Measurements from ENCODE around the gene TASOR2. TPM values are rescaled to one million over a fixed set of nuclear protein-coding genes. Genes with fewer than 3 reads are reported as not detected.

The TASOR2 gene
- total and polyA plus RNA-seq, 2 donors (not counting 3 experiments of a cell fraction or from before 2014, with no cell fraction given) = 13.6 to 49.9 TPM

DNA sequence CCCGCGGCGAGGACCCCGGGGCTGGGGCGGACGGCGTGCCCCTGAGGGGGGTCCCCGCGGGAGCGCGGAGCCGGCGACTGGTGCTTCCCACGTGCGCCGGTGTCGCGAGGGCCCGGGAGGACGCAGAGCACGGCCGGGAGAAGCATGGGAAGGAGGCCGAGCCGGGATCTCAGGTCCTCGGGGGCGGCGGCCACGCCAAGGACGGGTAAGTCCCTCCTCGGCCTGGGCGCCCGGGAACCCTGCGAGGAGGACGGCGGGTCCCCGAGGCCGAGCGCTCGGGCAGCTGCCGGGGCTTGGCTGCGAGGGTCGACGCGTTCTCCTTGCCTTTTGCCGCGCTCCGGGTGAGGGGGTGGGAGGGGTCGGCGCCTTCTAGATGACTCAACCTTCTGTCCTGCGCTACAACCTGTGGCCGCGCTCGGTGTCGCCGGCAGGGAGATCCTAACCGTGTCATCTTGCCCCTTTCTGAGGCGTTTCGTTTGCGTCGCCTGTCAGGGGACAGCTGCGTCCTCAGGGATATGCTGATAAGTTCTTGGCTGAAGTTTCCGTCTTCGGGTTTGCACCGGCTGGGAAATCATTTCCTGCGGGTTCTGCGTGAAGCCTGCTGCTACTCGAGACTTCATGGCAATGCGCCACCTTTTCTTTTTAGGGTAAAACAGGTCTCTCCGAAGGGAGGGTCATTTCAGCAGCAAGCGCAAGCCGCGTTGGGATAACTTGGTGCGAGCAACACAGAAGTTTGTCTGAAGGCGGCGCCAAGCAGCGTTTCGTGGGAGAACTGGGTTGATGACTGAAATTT, 529 bp downstream of the TASOR2 start:
- POLR2A ChIA-PET = no interaction called here
- Histone ChIP-seq H3K9ac (replicated peaks; ENCODE audit: extremely low read depth, insufficient read depth, low read length) (peak overlapping the region; percentile 79), H3K27me3 (ENCODE audit: control insufficient read depth in 2 of 2, insufficient read depth in 2 of 2, low read length in 2 of 2) (peaks cover 3 to 10% of the 10 kb centered on the region in 2 experiments), H3K4me3 (replicated peaks in 1 of 3; ENCODE audit: insufficient read depth in 1 of 3, low read depth in 1 of 3, low read length in 3 of 3) (peak overlapping the region; percentile 62 to 97 (median 89)), H3K36me3 (ENCODE audit: control insufficient read depth in 2 of 2, extremely low read depth in 1 of 2, insufficient read depth in 2 of 2, low read length in 2 of 2) (no peaks in the 10 kb centered on the region), H2AFZ (ENCODE audit: low read depth, low read length) (peak overlapping the region; percentile 86), H3K4me1 (ENCODE audit: control insufficient read depth, extremely low read depth, insufficient read depth, low read length) (peaks cover 9% of the 10 kb centered on the region), H3K9me3 (replicated peaks; ENCODE audit: control insufficient read depth, insufficient read depth, low read length) (no peaks in the 10 kb centered on the region), H3K9me1 (replicated peaks; ENCODE audit: control insufficient read depth, extremely low read depth, insufficient read depth, low read length) (no peaks in the 10 kb centered on the region), H3K79me2 (ENCODE audit: control insufficient read depth, insufficient read depth, low read length) (peaks cover 47% of the 10 kb centered on the region), H4K20me1 (replicated peaks; ENCODE audit: control insufficient read depth, extremely low read depth, insufficient read depth, low read length) (no peaks in the 10 kb centered on the region), H3K4me2 (ENCODE audit: insufficient read depth, low read length) (peak overlapping the region; percentile 96), H3K27ac (ENCODE audit: insufficient read depth, low read depth, low read length) (peak overlapping the region; percentile 68)
- peak; percentile 90 for FAIRE-seq
- BruUV-seq (replicated peaks) = no TSS peak
- peak; percentile 82 for DNase-seq (ENCODE audit: low read depth, low spot score)
- CTCF ChIA-PET = interaction anchor here (1.2 to 1.4 kb wide), 3 partner anchors 55 to 189 kb away, joined by 3 read pairs; no protein-coding TSS in a partner anchor
- TF ChIP-seq GATA2 (IDR thresholded peaks at IDR 0.05; ENCODE audit: insufficient read depth, insufficient read length, low read depth, low read length) = no peak
- TF ChIP-seq, protein P1, sequence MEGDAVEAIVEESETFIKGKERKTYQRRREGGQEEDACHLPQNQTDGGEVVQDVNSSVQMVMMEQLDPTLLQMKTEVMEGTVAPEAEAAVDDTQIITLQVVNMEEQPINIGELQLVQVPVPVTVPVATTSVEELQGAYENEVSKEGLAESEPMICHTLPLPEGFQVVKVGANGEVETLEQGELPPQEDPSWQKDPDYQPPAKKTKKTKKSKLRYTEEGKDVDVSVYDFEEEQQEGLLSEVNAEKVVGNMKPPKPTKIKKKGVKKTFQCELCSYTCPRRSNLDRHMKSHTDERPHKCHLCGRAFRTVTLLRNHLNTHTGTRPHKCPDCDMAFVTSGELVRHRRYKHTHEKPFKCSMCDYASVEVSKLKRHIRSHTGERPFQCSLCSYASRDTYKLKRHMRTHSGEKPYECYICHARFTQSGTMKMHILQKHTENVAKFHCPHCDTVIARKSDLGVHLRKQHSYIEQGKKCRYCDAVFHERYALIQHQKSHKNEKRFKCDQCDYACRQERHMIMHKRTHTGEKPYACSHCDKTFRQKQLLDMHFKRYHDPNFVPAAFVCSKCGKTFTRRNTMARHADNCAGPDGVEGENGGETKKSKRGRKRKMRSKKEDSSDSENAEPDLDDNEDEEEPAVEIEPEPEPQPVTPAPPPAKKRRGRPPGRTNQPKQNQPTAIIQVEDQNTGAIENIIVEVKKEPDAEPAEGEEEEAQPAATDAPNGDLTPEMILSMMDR (IDR thresholded peaks at IDR 0.05; ENCODE audit: extremely low read depth in 1 of 2, insufficient read depth in 1 of 2, low read depth in 1 of 2, low read length in 2 of 2) = peak; percentile 28 to 60
- intact Hi-C loops (cut with micrococcal nuclease) = loop anchor here (1.0 to 2.0 kb wide), 6 partner anchors 18 to 238 kb away; partner anchors contain the start of genes ANKRD16 and GDI2
- dilution Hi-C loops (cut with MboI; ENCODE audit: extremely low pct_ligation_motif_present, low sequenced_read_pairs) = no loop called here

DNA sequence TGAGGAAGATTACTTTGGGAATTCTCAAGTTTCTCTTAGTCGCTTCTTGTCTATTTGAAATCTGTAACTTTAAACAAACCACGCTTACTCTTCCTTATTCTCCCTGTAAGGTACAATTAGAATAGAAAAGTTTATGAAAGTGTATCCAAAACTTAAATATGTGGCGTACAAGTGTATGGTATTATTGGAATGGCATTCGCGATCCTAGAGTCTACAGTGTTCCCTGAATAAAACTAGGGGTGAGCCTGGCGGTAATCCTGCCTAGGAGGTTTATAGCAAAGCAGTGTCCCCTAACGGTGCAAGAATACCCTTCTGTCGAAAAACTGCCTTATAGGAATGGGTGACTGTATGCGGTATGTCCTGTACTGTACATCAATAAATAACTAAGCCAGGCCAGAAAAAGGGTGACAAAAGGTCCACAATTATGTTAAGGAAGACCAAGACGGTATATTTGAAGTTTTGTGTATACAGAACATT, 1.2 kb downstream of the TASOR2 start:
- intact Hi-C loops (cut with micrococcal nuclease) = loop anchor here (1.0 to 2.0 kb wide), 4 partner anchors 127 to 239 kb away; partner anchors contain the start of genes ANKRD16 and GDI2
- no peaks in the 10 kb centered on the region for H4K20me1 ChIP-seq (replicated peaks; ENCODE audit: control insufficient read depth, extremely low read depth, insufficient read depth, low read length)
- peaks cover 9% of the 10 kb centered on the region for H3K4me1 ChIP-seq (ENCODE audit: control insufficient read depth, extremely low read depth, insufficient read depth, low read length)
- FAIRE-seq (peak; percentile 24), DNase-seq (ENCODE audit: low read depth, low spot score) (no peak)
- H3K79me2 ChIP-seq (ENCODE audit: control insufficient read depth, insufficient read depth, low read length) = peaks cover 54% of the 10 kb centered on the region
- peak overlapping the region; percentile 79 for H3K9ac ChIP-seq (replicated peaks; ENCODE audit: extremely low read depth, insufficient read depth, low read length)
- H3K9me3 ChIP-seq (replicated peaks; ENCODE audit: control insufficient read depth, insufficient read depth, low read length) = no peaks in the 10 kb centered on the region
- TF ChIP-seq EZH2 (IDR thresholded peaks at IDR 0.05; ENCODE audit: borderline replicate concordance, low read depth, low read length, severe bottlenecking) (no peak), POLR2AphosphoS5 (IDR thresholded peaks at IDR 0.05; ENCODE audit: insufficient read depth, low read depth, low read length) (no peak), POLR2A (IDR thresholded peaks at IDR 0.05; ENCODE audit: low read depth, low read length) (no peak), GATA2 (IDR thresholded peaks at IDR 0.05; ENCODE audit: insufficient read depth, insufficient read length, low read depth, low read length) (no peak), JUN (IDR thresholded peaks at IDR 0.05; ENCODE audit: borderline replicate concordance, insufficient read depth, insufficient read length, low read depth) (no peak), FOS (IDR thresholded peaks at IDR 0.05; ENCODE audit: borderline replicate concordance, insufficient read depth, low read length) (no peak)
- TF ChIP-seq, protein P2, sequence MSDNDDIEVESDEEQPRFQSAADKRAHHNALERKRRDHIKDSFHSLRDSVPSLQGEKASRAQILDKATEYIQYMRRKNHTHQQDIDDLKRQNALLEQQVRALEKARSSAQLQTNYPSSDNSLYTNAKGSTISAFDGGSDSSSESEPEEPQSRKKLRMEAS (IDR thresholded peaks at IDR 0.05; ENCODE audit: insufficient read depth, insufficient read length) = no peak
- TF ChIP-seq, protein P1 (IDR thresholded peaks at IDR 0.05; ENCODE audit: extremely low read depth in 1 of 2, insufficient read depth in 1 of 2, low read depth in 1 of 2, low read length in 2 of 2) = no peak
- H3K36me3 ChIP-seq (ENCODE audit: control insufficient read depth in 2 of 2, extremely low read depth in 1 of 2, insufficient read depth in 2 of 2, low read length in 2 of 2) = no peaks in the 10 kb centered on the region
- TSS peak; percentile 35 for BruUV-seq (replicated peaks)
- peak overlapping the region; percentile 68 for H3K27ac ChIP-seq (ENCODE audit: insufficient read depth, low read depth, low read length)
- dilution Hi-C loops (cut with MboI; ENCODE audit: extremely low pct_ligation_motif_present, low sequenced_read_pairs) = no loop called here
- H2AFZ ChIP-seq (ENCODE audit: low read depth, low read length) = no peak overlapping the region
- H3K4me3 ChIP-seq (replicated peaks in 1 of 3; ENCODE audit: insufficient read depth in 1 of 3, low read depth in 1 of 3, low read length in 3 of 3) = peak overlapping the region; percentile 62 to 97 (median 89)
- CTCF ChIA-PET = no interaction called here
- no peaks in the 10 kb centered on the region for H3K9me1 ChIP-seq (replicated peaks; ENCODE audit: control insufficient read depth, extremely low read depth, insufficient read depth, low read length)
- H3K27me3 ChIP-seq (ENCODE audit: control insufficient read depth in 2 of 2, insufficient read depth in 2 of 2, low read length in 2 of 2) = peaks cover 3% of the 10 kb centered on the region in 2 experiments
- H3K4me2 ChIP-seq (ENCODE audit: insufficient read depth, low read length) = peak overlapping the region; percentile 96
- POLR2A ChIA-PET = no interaction called here
